ENCODE measurements around the gene KLK1. TPM values are rescaled to one million over a fixed set of nuclear protein-coding genes. Genes with fewer than 3 reads are reported as not detected.

KLK1 gene
- total and polyA plus RNA-seq, 2 of the 13 experiments (the other 11 are each of a cell fraction or from before 2014, with no cell fraction given), result not detected

GRCh38 chr19:50861010-50861409 lies 37.4 kb upstream of the KLK1 start:
- H3K27ac ChIP-seq (ENCODE audit: extremely low read length, insufficient read depth, low read length), result no peak overlapping the region
- no peaks in the 10 kb centered on the region for H3K79me2 ChIP-seq (ENCODE audit: insufficient read depth, low read length)
- H3K9ac ChIP-seq (ENCODE audit: insufficient read depth, low read depth, low read length), result no peak overlapping the region
- ChIA-PET POLR2A (no interaction called here), CTCF (ENCODE audit: low intra/inter-chr PET ratio, low total read pairs) (no interaction called here)
- no peaks in the 10 kb centered on the region for H3K4me1 ChIP-seq (ENCODE audit: insufficient read depth, low read length)
- no peak overlapping the region for H3K4me3 ChIP-seq (replicated peaks in 1 of 3; ENCODE audit: insufficient read depth in 1 of 3, low read depth in 2 of 3, low read length in 3 of 3)
- peaks cover 3 to 20% of the 10 kb centered on the region in 2 experiments; a peak in 4 of 5 replicates for H3K27me3 ChIP-seq (ENCODE audit: control insufficient read depth in 1 of 2, insufficient read depth in 2 of 2, low read length in 2 of 2)
- TF ChIP-seq ZNF224 (CRISPR knock-in tag; IDR thresholded peaks at IDR 0.05) (no peak), KDM1A (CRISPR knock-in tag; IDR thresholded peaks at IDR 0.05) (no peak), ZNF260 (CRISPR knock-in tag; IDR thresholded peaks at IDR 0.05; ENCODE audit: borderline replicate concordance, low read depth) (no peak), THAP9 (CRISPR knock-in tag; IDR thresholded peaks at IDR 0.05; ENCODE audit: borderline replicate concordance) (no peak)
- no peak overlapping the region for H3K4me2 ChIP-seq (ENCODE audit: low read depth, low read length)
- no peaks in the 10 kb centered on the region for H3K9me3 ChIP-seq (ENCODE audit: low read length)
- in situ Hi-C loops (cut with HindIII; ENCODE audit: extremely low pct_ligation_motif_present, low pct_unique_long_range_greater_than_20kb), result no loop called here
- WGBS (ENCODE audit: low lambda C conversion rate), result 3% methylated on average over 2 of the region's 5 CpGs
- ATAC-seq (no peak), DNase-seq (ENCODE audit: low spot score) (no peak), FAIRE-seq (no peak)
- intact Hi-C loops (cut with micrococcal nuclease; ENCODE audit: unreplicated experiment), result no loop called here
- H4K20me1 ChIP-seq (ENCODE audit: insufficient read depth, low read length), result no peaks in the 10 kb centered on the region
- no peak overlapping the region for H2AFZ ChIP-seq (ENCODE audit: low read length)
- BruUV-seq (replicated peaks), result no TSS peak
- no peaks in the 10 kb centered on the region for H3K36me3 ChIP-seq (replicated peaks in 1 of 2; ENCODE audit: control insufficient read depth in 1 of 2, insufficient read depth in 2 of 2, low read length in 2 of 2)

GRCh38 chr19:50859849-50860248 lies 36.3 kb upstream of the KLK1 start:
- Histone ChIP-seq H3K9me3 (ENCODE audit: low read length) (no peaks in the 10 kb centered on the region), H3K4me2 (ENCODE audit: low read depth, low read length) (no peak overlapping the region), H3K4me1 (ENCODE audit: insufficient read depth, low read length) (no peaks in the 10 kb centered on the region), H3K27ac (ENCODE audit: extremely low read length, insufficient read depth, low read length) (no peak overlapping the region), H3K36me3 (replicated peaks in 1 of 2; ENCODE audit: control insufficient read depth in 1 of 2, insufficient read depth in 2 of 2, low read length in 2 of 2) (no peaks in the 10 kb centered on the region), H3K27me3 (ENCODE audit: control insufficient read depth in 1 of 2, insufficient read depth in 2 of 2, low read length in 2 of 2) (peaks cover 3 to 20% of the 10 kb centered on the region in 2 experiments; a peak in 4 of 5 replicates), H3K4me3 (replicated peaks in 1 of 3; ENCODE audit: insufficient read depth in 1 of 3, low read depth in 2 of 3, low read length in 3 of 3) (no peak overlapping the region), H2AFZ (ENCODE audit: low read length) (no peak overlapping the region), H4K20me1 (ENCODE audit: insufficient read depth, low read length) (no peaks in the 10 kb centered on the region), H3K79me2 (ENCODE audit: insufficient read depth, low read length) (no peaks in the 10 kb centered on the region), H3K9ac (ENCODE audit: insufficient read depth, low read depth, low read length) (no peak overlapping the region)
- no CpG with 5 or more reads among the region's 4 CpGs for WGBS (ENCODE audit: low lambda C conversion rate)
- FAIRE-seq, result no peak
- TF ChIP-seq TMF1 (CRISPR knock-in tag; IDR thresholded peaks at IDR 0.05; ENCODE audit: low read depth), result no peak
- TF ChIP-seq TBP (CRISPR knock-in tag; IDR thresholded peaks at IDR 0.05), result no peak
- no peak for TF ChIP-seq HDAC2 (CRISPR knock-in tag; IDR thresholded peaks at IDR 0.05)
- no peak for TF ChIP-seq JDP2 (CRISPR knock-in tag; IDR thresholded peaks at IDR 0.05; ENCODE audit: borderline replicate concordance)
- no peak for TF ChIP-seq PREB (CRISPR knock-in tag; IDR thresholded peaks at IDR 0.05)
- TF ChIP-seq NFATC3 (CRISPR knock-in tag; IDR thresholded peaks at IDR 0.05), result no peak
- TF ChIP-seq ARNT2 (CRISPR knock-in tag; IDR thresholded peaks at IDR 0.05; ENCODE audit: low read depth), result no peak
- TF ChIP-seq TFAP4 (IDR thresholded peaks at IDR 0.05; ENCODE audit: borderline replicate concordance, low read depth), result no peak
- no TSS peak for BruUV-seq (replicated peaks)
- DNase-seq (ENCODE audit: low spot score), result no peak
- no peak for ATAC-seq
- POLR2A ChIA-PET, result no interaction called here
- intact Hi-C loops (cut with micrococcal nuclease; ENCODE audit: unreplicated experiment) (no loop called here), in situ Hi-C loops (cut with HindIII; ENCODE audit: extremely low pct_ligation_motif_present, low pct_unique_long_range_greater_than_20kb) (no loop called here)
- CTCF ChIA-PET (ENCODE audit: low intra/inter-chr PET ratio, low total read pairs), result no interaction called here

Data from HepG2 (cell line).